ENCODE results near the gene EFCAB8. TPM values are rescaled to one million over a fixed set of nuclear protein-coding genes. Genes with fewer than 3 reads are reported as not detected.

Gene EFCAB8
- total and polyA plus RNA-seq, 9 donors, result 0.08 to 0.20 TPM; not detected in 7

DNA sequence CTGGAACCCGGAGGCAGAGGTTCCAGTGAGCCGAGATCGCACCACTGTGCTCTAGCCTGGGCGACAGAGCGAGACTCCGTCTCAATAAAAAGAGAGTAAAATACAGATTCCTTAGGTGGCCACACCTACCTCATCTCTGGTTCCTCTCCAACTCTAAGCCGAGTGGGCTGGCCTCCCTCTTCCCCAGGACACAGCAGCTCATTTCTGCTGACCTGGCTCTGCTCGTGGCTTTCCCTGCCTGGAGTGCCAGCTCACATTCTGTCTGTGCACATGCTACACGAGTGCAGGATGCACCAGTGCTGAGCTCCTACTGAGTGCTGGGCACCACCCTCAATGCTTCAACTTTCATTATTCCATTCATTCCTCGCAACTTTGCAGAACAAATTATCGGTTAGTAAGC is 28.8 kb downstream of the EFCAB8 start:
- no peaks in the 10 kb centered on the region for H3K36me3 ChIP-seq
- no peaks in the 10 kb centered on the region for H3K27me3 ChIP-seq
- no peak overlapping the region for H3K27ac ChIP-seq
- TF ChIP-seq EP300 (IDR thresholded peaks at IDR 0.05) (no peak), POLR2A (IDR thresholded peaks at IDR 0.05) (no peak)
- TF ChIP-seq, protein P1, sequence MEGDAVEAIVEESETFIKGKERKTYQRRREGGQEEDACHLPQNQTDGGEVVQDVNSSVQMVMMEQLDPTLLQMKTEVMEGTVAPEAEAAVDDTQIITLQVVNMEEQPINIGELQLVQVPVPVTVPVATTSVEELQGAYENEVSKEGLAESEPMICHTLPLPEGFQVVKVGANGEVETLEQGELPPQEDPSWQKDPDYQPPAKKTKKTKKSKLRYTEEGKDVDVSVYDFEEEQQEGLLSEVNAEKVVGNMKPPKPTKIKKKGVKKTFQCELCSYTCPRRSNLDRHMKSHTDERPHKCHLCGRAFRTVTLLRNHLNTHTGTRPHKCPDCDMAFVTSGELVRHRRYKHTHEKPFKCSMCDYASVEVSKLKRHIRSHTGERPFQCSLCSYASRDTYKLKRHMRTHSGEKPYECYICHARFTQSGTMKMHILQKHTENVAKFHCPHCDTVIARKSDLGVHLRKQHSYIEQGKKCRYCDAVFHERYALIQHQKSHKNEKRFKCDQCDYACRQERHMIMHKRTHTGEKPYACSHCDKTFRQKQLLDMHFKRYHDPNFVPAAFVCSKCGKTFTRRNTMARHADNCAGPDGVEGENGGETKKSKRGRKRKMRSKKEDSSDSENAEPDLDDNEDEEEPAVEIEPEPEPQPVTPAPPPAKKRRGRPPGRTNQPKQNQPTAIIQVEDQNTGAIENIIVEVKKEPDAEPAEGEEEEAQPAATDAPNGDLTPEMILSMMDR (IDR thresholded peaks at IDR 0.05), result no peak
- no peak for DNase-seq
- H3K9me3 ChIP-seq, result no peaks in the 10 kb centered on the region
- no peaks in the 10 kb centered on the region for H3K4me1 ChIP-seq (ENCODE audit: insufficient read depth)
- WGBS, 3 donors, result 61 to 69% (median 62%) methylated on average over 11 of the region's 11 CpGs
- intact Hi-C loops (cut with DNase I), result loop anchor here in 1 of 4 donors (5.0 kb wide), 1 partner anchor 330 kb away; no protein-coding TSS in a partner anchor
- H3K4me3 ChIP-seq, result no peak overlapping the region

DNA sequence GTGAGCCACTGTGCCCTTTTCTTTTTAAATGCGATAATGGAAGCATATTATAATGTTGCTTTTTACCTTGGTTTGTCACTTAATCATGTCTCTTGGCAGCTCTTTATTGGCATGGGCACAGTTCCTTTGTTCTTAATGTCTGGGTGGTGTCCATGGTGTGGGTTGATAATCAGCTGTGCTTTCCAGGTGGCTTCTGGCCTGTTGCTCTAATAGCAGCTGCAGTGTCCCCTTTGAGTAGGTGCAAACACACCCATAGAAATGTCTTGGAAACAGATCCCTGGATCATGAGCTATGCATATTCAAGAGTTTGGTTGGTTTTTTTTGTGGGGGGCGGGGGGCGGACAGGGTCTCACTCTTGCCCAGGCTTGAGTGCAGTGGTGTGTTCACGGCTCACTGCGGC is 29.9 kb downstream of the EFCAB8 start:
- Histone ChIP-seq H3K4me3 (no peak overlapping the region), H3K9me3 (no peaks in the 10 kb centered on the region), H3K27me3 (no peaks in the 10 kb centered on the region), H3K4me1 (ENCODE audit: insufficient read depth) (no peaks in the 10 kb centered on the region), H3K27ac (no peak overlapping the region), H3K36me3 (no peaks in the 10 kb centered on the region)
- 87 to 90% (median 90%) methylated on average over 5 of the region's 5 CpGs for WGBS, 3 donors
- no peak for TF ChIP-seq EP300 (IDR thresholded peaks at IDR 0.05)
- intact Hi-C loops (cut with DNase I), result loop anchor here in 1 of 4 donors (5.0 kb wide), 1 partner anchor 331 kb away; no protein-coding TSS in a partner anchor
- no peak for DNase-seq

DNA sequence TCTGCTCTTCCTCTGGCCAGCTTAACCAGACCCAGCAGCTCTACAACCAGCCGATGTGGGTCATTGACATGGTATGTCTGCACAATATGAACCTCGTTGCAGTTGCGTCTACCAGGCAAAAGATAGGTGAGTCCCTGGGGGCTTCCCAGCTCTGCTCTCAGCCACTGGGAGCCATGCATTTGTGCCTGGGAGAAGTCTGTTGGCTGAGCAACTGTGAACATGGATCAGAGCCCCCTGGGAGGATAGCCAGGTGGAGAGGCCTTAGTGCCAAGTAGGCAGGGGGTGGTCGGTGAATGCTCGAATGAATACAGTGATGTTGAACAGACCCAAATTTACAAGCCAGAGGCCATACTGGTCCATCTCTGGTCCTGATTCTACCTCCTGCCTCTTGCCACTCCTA is 30.6 kb downstream of the EFCAB8 start:
- Histone ChIP-seq H3K4me1 (ENCODE audit: insufficient read depth) (no peaks in the 10 kb centered on the region), H3K36me3 (no peaks in the 10 kb centered on the region), H3K27me3 (no peaks in the 10 kb centered on the region), H3K27ac (no peak overlapping the region), H3K9me3 (no peaks in the 10 kb centered on the region), H3K4me3 (no peak overlapping the region)
- TF ChIP-seq, protein P1 (IDR thresholded peaks at IDR 0.05), result no peak
- TF ChIP-seq EP300 (IDR thresholded peaks at IDR 0.05) (no peak), POLR2A (IDR thresholded peaks at IDR 0.05) (no peak)
- intact Hi-C loops (cut with DNase I), result loop anchor here in 1 of 4 donors (5.0 kb wide), 1 partner anchor 332 kb away; no protein-coding TSS in a partner anchor
- 54 to 71% (median 57%) methylated on average over 4 to 5 of the region's 5 CpGs for WGBS, 3 donors
- no peak for DNase-seq

DNA sequence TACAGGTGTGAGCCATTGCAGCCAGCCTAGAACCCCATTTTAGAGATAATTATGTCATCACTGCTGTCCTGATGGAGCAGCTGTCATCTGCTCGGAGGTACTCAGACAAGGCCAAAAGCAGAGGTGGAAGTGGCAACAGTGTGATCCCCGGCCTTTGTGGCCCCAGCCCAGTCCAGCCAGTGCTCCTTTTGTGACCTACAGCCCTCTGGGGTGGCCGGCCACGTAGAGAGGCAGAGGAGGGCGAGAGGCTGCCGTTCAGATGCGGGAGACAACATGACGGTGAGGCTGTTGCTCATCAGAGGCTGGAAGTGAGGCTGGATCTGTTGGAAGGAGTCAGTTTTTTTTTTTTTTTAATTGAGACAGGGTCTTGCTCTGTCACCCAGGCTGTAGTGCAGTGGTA is 32.8 kb downstream of the EFCAB8 start:
- H3K27me3 ChIP-seq, result no peaks in the 10 kb centered on the region
- no peak overlapping the region for H3K27ac ChIP-seq
- H3K9me3 ChIP-seq, result no peaks in the 10 kb centered on the region
- DNase-seq, result no peak
- TF ChIP-seq, protein P1 (IDR thresholded peaks at IDR 0.05), result no peak
- TF ChIP-seq EP300 (IDR thresholded peaks at IDR 0.05) (no peak), POLR2A (IDR thresholded peaks at IDR 0.05) (no peak)
- intact Hi-C loops (cut with DNase I), result no loop called here
- H3K4me3 ChIP-seq, result no peak overlapping the region
- 80 to 89% (median 85%) methylated on average over 8 of the region's 8 CpGs for WGBS, 3 donors
- H3K4me1 ChIP-seq (ENCODE audit: insufficient read depth), result no peaks in the 10 kb centered on the region
- H3K36me3 ChIP-seq, result no peaks in the 10 kb centered on the region

DNA sequence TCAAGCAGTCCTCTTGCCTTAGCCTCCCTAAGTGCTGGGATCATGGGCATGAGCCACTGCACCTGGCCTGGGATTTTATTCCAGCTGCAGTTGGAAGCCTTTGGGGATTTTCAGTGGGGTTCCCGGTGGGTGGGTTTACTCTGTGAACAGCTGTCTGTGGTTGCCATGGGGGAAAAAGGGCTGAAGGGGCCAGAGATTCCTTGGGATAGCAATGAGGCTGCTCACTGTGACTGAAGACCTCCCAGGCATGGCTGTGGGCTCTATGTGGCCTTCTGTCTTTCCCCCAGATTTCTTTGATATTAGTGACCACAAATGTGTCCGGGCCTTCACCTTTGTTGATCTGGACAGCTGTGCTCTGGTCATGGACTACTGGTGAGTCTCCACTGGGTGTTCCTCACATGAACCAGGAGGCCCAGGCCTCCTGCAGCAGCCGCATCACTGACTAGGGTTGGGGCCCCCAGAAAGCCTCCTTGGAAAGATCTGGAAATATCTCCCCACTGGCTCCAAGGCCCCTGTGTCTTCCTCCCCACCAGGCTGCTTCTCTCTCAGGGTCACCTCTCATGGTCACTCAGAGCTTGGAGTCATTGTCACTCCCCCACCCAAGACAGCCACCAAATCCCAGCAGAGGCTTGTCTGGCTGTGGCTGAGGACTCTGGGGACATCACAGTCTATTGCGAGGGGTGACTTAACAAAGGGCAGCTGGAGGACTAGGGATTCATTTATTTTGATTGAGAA is 33.4 kb downstream of the EFCAB8 start:
- no peaks in the 10 kb centered on the region for H3K4me1 ChIP-seq (ENCODE audit: insufficient read depth)
- TF ChIP-seq POLR2A (IDR thresholded peaks at IDR 0.05), result no peak
- no peak for TF ChIP-seq EP300 (IDR thresholded peaks at IDR 0.05)
- TF ChIP-seq, protein P1 (IDR thresholded peaks at IDR 0.05), result no peak
- no peaks in the 10 kb centered on the region for H3K9me3 ChIP-seq
- H3K36me3 ChIP-seq, result no peaks in the 10 kb centered on the region
- H3K27ac ChIP-seq, result no peak overlapping the region
- intact Hi-C loops (cut with DNase I), result no loop called here
- H3K27me3 ChIP-seq, result no peaks in the 10 kb centered on the region
- H3K4me3 ChIP-seq, result no peak overlapping the region
- 76 to 84% (median 78%) methylated on average over 4 of the region's 4 CpGs for WGBS, 3 donors
- no peak for DNase-seq

Measured in ovary (tissue), 9 donors.